ENCODE data around the gene SLAMF1. TPM values are rescaled to one million over a fixed set of nuclear protein-coding genes. Genes with fewer than 3 reads are reported as not detected.

The SLAMF1 gene
- total RNA-seq, 1 donor from 2014 or later, result not detected

DNA sequence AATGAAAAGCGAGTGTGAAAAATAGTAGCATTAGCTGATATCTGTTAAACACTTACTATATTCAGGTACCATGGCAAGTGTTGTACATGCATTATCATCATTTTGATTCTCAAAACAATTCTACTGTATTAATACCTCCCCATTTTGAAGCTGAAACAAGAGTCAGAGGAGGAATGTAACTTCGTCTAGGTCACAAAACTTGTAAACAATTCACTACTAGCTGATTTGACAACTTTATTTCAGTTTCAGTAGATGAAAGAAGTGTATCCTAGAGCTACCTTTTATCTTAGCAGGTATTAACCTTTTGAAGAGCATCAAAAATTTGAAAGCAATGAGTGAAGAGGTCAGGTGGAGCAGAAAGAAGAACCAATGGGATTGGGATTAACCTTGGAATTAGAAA lies 69.2 kb downstream of the SLAMF1 start:
- Histone ChIP-seq H3K27ac (ENCODE audit: low read depth, low read length) (no peak overlapping the region), H3K9me3 (ENCODE audit: insufficient read depth, low read depth, low read length) (no peaks in the 10 kb centered on the region), H3K4me1 (ENCODE audit: insufficient read depth, low read length) (no peaks in the 10 kb centered on the region), H3K9ac (ENCODE audit: low read length) (no peak overlapping the region), H2AFZ (ENCODE audit: low read depth, low read length) (no peak overlapping the region), H3K4me3 (ENCODE audit: insufficient read depth, low read depth, low read length) (no peak overlapping the region), H4K20me1 (ENCODE audit: insufficient read depth, low read length) (no peaks in the 10 kb centered on the region), H3K36me3 (ENCODE audit: insufficient read depth, low read length) (no peaks in the 10 kb centered on the region), H3K4me2 (ENCODE audit: low read length) (no peak overlapping the region), H3K79me2 (ENCODE audit: insufficient read depth, low read length) (no peaks in the 10 kb centered on the region), H3K27me3 (ENCODE audit: insufficient read depth, low read length) (no peaks in the 10 kb centered on the region)
- TF ChIP-seq, protein P1, sequence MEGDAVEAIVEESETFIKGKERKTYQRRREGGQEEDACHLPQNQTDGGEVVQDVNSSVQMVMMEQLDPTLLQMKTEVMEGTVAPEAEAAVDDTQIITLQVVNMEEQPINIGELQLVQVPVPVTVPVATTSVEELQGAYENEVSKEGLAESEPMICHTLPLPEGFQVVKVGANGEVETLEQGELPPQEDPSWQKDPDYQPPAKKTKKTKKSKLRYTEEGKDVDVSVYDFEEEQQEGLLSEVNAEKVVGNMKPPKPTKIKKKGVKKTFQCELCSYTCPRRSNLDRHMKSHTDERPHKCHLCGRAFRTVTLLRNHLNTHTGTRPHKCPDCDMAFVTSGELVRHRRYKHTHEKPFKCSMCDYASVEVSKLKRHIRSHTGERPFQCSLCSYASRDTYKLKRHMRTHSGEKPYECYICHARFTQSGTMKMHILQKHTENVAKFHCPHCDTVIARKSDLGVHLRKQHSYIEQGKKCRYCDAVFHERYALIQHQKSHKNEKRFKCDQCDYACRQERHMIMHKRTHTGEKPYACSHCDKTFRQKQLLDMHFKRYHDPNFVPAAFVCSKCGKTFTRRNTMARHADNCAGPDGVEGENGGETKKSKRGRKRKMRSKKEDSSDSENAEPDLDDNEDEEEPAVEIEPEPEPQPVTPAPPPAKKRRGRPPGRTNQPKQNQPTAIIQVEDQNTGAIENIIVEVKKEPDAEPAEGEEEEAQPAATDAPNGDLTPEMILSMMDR (IDR thresholded peaks at IDR 0.05; ENCODE audit: insufficient read depth, low read depth, low read length), result no peak
- no peak for TF ChIP-seq EZH2 (IDR thresholded peaks at IDR 0.05; ENCODE audit: insufficient read depth, low read length)
- peaks cover 2% of the 10 kb centered on the region for H3K27me3 Mint-ChIP-seq (ENCODE audit: low read depth, unreplicated experiment)
- no peaks in the 10 kb centered on the region for H3K4me1 Mint-ChIP-seq (ENCODE audit: low read depth, unreplicated experiment)
- DNase-seq (ENCODE audit: low read depth), result no peak
- H3K27ac Mint-ChIP-seq (ENCODE audit: unreplicated experiment), result no peak overlapping the region
- no peak for FAIRE-seq
- H3K36me3 Mint-ChIP-seq (ENCODE audit: low read depth, unreplicated experiment), result no peaks in the 10 kb centered on the region
- no peaks in the 10 kb centered on the region for H3K9me3 Mint-ChIP-seq (ENCODE audit: unreplicated experiment)
- H3K4me3 Mint-ChIP-seq (ENCODE audit: unreplicated experiment), result no peak overlapping the region

DNA sequence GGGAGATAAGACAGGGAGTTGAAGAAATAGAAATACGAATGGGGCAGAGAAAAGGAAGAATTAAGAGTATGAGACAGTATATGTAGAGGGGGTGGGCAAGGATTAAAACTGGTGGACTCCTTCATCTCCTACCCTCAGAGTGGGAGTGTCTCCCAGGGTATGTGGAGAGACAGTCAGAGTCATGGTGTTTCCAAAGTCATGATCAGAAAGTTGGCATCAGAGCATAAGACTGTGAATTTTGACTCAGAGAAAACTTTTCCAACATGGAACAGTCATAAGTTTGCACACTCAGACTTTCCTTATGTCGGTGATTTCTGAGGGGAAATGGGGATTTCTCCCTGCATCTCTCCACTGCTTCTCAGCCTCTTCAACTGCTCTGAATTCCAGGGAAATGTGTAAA lies 70.0 kb downstream of the SLAMF1 start:
- Histone ChIP-seq H2AFZ (ENCODE audit: low read depth, low read length) (no peak overlapping the region), H3K4me2 (ENCODE audit: low read length) (no peak overlapping the region), H3K27ac (ENCODE audit: low read depth, low read length) (no peak overlapping the region), H3K36me3 (ENCODE audit: insufficient read depth, low read length) (no peaks in the 10 kb centered on the region), H4K20me1 (ENCODE audit: insufficient read depth, low read length) (no peaks in the 10 kb centered on the region), H3K9ac (ENCODE audit: low read length) (no peak overlapping the region), H3K79me2 (ENCODE audit: insufficient read depth, low read length) (no peaks in the 10 kb centered on the region), H3K4me1 (ENCODE audit: insufficient read depth, low read length) (no peaks in the 10 kb centered on the region), H3K4me3 (ENCODE audit: insufficient read depth, low read depth, low read length) (no peak overlapping the region), H3K9me3 (ENCODE audit: insufficient read depth, low read depth, low read length) (no peaks in the 10 kb centered on the region), H3K27me3 (ENCODE audit: insufficient read depth, low read length) (no peaks in the 10 kb centered on the region)
- Mint-ChIP-seq H3K27me3 (ENCODE audit: low read depth, unreplicated experiment) (peaks cover 7% of the 10 kb centered on the region), H3K9me3 (ENCODE audit: unreplicated experiment) (no peaks in the 10 kb centered on the region), H3K27ac (ENCODE audit: unreplicated experiment) (no peak overlapping the region), H3K4me3 (ENCODE audit: unreplicated experiment) (no peak overlapping the region), H3K36me3 (ENCODE audit: low read depth, unreplicated experiment) (no peaks in the 10 kb centered on the region), H3K4me1 (ENCODE audit: low read depth, unreplicated experiment) (no peaks in the 10 kb centered on the region)
- no peak for DNase-seq (ENCODE audit: low read depth)
- no peak for FAIRE-seq
- no peak for TF ChIP-seq EZH2 (IDR thresholded peaks at IDR 0.05; ENCODE audit: insufficient read depth, low read length)
- TF ChIP-seq, protein P1 (IDR thresholded peaks at IDR 0.05; ENCODE audit: insufficient read depth, low read depth, low read length), result no peak

- no peaks in the 10 kb centered on the region for H3K9me3 Mint-ChIP-seq (ENCODE audit: unreplicated experiment)
- Histone ChIP-seq H2AFZ (ENCODE audit: low read depth, low read length) (no peak overlapping the region), H3K4me3 (ENCODE audit: insufficient read depth, low read depth, low read length) (no peak overlapping the region), H3K4me1 (ENCODE audit: insufficient read depth, low read length) (no peaks in the 10 kb centered on the region), H3K27me3 (ENCODE audit: insufficient read depth, low read length) (no peaks in the 10 kb centered on the region), H3K27ac (ENCODE audit: low read depth, low read length) (no peak overlapping the region), H3K9me3 (ENCODE audit: insufficient read depth, low read depth, low read length) (no peaks in the 10 kb centered on the region), H3K36me3 (ENCODE audit: insufficient read depth, low read length) (no peaks in the 10 kb centered on the region), H3K9ac (ENCODE audit: low read length) (no peak overlapping the region), H3K4me2 (ENCODE audit: low read length) (no peak overlapping the region), H3K79me2 (ENCODE audit: insufficient read depth, low read length) (no peaks in the 10 kb centered on the region), H4K20me1 (ENCODE audit: insufficient read depth, low read length) (no peaks in the 10 kb centered on the region)
- H3K27me3 Mint-ChIP-seq (ENCODE audit: low read depth, unreplicated experiment), result peaks cover 7% of the 10 kb centered on the region
- no peaks in the 10 kb centered on the region for H3K4me1 Mint-ChIP-seq (ENCODE audit: low read depth, unreplicated experiment)
- no peak overlapping the region for H3K4me3 Mint-ChIP-seq (ENCODE audit: unreplicated experiment)
- no peak overlapping the region for H3K27ac Mint-ChIP-seq (ENCODE audit: unreplicated experiment)
- DNase-seq (ENCODE audit: low read depth), result no peak
- no peak for FAIRE-seq
- TF ChIP-seq, protein P1 (IDR thresholded peaks at IDR 0.05; ENCODE audit: insufficient read depth, low read depth, low read length), result no peak
- no peak for TF ChIP-seq EZH2 (IDR thresholded peaks at IDR 0.05; ENCODE audit: insufficient read depth, low read length)
- H3K36me3 Mint-ChIP-seq (ENCODE audit: low read depth, unreplicated experiment), result no peaks in the 10 kb centered on the region
Observed at GRCh38 chr1:160576390-160576789, 70.5 kb downstream of the SLAMF1 start.
